MM.1S (cell line): ENCODE results near the gene NCF2.

Experiments used
- DNase-seq: peaks from one replicate; pipeline ENCODE4 v3.0.0-alpha.2; 2015
- H2AFZ ChIP-seq: fragments of 300-600 bp; sonication (generic); 2 replicates; pipeline ENCODE4 v1.6.0; 2016; ENCODE audit warnings: antibody characterized with exemption, low read length
- H3F3A ChIP-seq: fragments of 300-600 bp; sonication (generic); 2 replicates; pipeline ENCODE4 v1.6.1; 2016; ENCODE audit warnings: mild to moderate bottlenecking, antibody characterized with exemption, low read length, moderate library complexity, mixed read lengths; ENCODE audit not compliant: insufficient read depth
- H3K27ac ChIP-seq: fragments of 300-600 bp; sonication (generic); 2 replicates; pipeline ENCODE4 v1.5.1; 2016; ENCODE audit warnings: mild to moderate bottlenecking, low read length
- H3K27me3 ChIP-seq: fragments of 300-600 bp; sonication (generic); replicated peaks from 2 replicates; pipeline ENCODE4 v1.6.0; 2016; ENCODE audit warnings: low read length; ENCODE audit not compliant: insufficient read depth
- H3K36me3 ChIP-seq: fragments of 300-600 bp; sonication (generic); replicated peaks from 2 replicates; pipeline ENCODE4 v1.6.1; 2016; ENCODE audit warnings: mild to moderate bottlenecking, low read length, mixed read lengths; ENCODE audit not compliant: insufficient read depth
- H3K4me1 ChIP-seq: fragments of 300-600 bp; sonication (generic); 2 replicates; pipeline ENCODE4 v1.6.1; 2016; ENCODE audit warnings: low read length, mixed read lengths
- H3K4me2 ChIP-seq: fragments of 300-600 bp; sonication (generic); 2 replicates; pipeline ENCODE4 v1.6.0; 2016; ENCODE audit warnings: low read depth, low read length
- H3K4me3 ChIP-seq: fragments of 300-600 bp; sonication (generic); 2 replicates; pipeline ENCODE4 v1.5.1; 2016; ENCODE audit warnings: low read length, mixed read lengths
- H3K79me2 ChIP-seq: fragments of 300-600 bp; sonication (generic); 2 replicates; pipeline ENCODE4 v1.6.1; 2016; ENCODE audit warnings: mixed run types, low read length, mixed read lengths
- H3K9ac ChIP-seq: fragments of 300-600 bp; sonication (generic); 2 replicates; pipeline ENCODE4 v1.6.1; 2016; ENCODE audit warnings: low read length, mixed read lengths
- H3K9me2 ChIP-seq: fragments of 300-600 bp; sonication (generic); replicated peaks from 2 replicates; pipeline ENCODE4 v1.6.1; 2016; ENCODE audit warnings: mild to moderate bottlenecking, low read length, mixed read lengths; ENCODE audit not compliant: insufficient read depth
- H3K9me3 ChIP-seq: fragments of 300-600 bp; sonication (generic); replicated peaks from 2 replicates; pipeline ENCODE4 v1.6.1; 2016; ENCODE audit warnings: mild to moderate bottlenecking, low read length, mixed read lengths; ENCODE audit not compliant: insufficient read depth
- H4K20me1 ChIP-seq: fragments of 300-600 bp; sonication (generic); 2 replicates; pipeline ENCODE4 v1.6.1; 2016; ENCODE audit warnings: mild to moderate bottlenecking, low read length, moderate library complexity, mixed read lengths; ENCODE audit not compliant: insufficient read depth
- CTCF ChIP-seq: fragments of 300-600 bp; sonication (generic); IDR thresholded peaks from 2 replicates; pipeline ENCODE4 v1.5.1; 2016; ENCODE audit warnings: antibody characterized with exemption, low read length, mixed read lengths
- EZH2 ChIP-seq: fragments of 300-600 bp; sonication (generic); optimal IDR thresholded peaks from 2 replicates; pipeline ENCODE3; 2017; ENCODE audit warnings: low read depth, mild to moderate bottlenecking, antibody characterized with exemption, low read length, mixed read lengths
- EZH2phosphoT487 ChIP-seq: fragments of 300-600 bp; sonication (generic); IDR thresholded peaks from 2 replicates; pipeline ENCODE4 v1.6.1; 2018; ENCODE audit warnings: antibody characterized with exemption, low read length

Gene NCF2

GRCh38 chr1:183512450-183512849 is 77.8 kb downstream of the NCF2 start:
- Histone ChIP-seq H3K4me1 (no peaks in the 10 kb centered on the region), H2AFZ (no peak overlapping the region), H3K4me3 (no peak overlapping the region), H4K20me1 (peaks cover 6% of the 10 kb centered on the region; the same call in 1 of the 2 replicates), H3K27me3 (no peaks in the 10 kb centered on the region), H3K79me2 (peaks cover 79% of the 10 kb centered on the region), H3K9me2 (no peaks in the 10 kb centered on the region), H3K9me3 (no peaks in the 10 kb centered on the region), H3K36me3 (peaks cover 7% of the 10 kb centered on the region; the same call in 1 of the 2 replicates), H3F3A (no peaks in the 10 kb centered on the region), H3K9ac (no peak overlapping the region), H3K27ac (no peak overlapping the region), H3K4me2 (no peak overlapping the region)
- no peak for TF ChIP-seq EZH2phosphoT487
- TF ChIP-seq EZH2, result no peak
- no peak for DNase-seq

- no peaks in the 10 kb centered on the region for H3K9me3 ChIP-seq
- no peaks in the 10 kb centered on the region for H3K27me3 ChIP-seq
- no peaks in the 10 kb centered on the region for H3K4me1 ChIP-seq
- no peak overlapping the region for H2AFZ ChIP-seq
- no peaks in the 10 kb centered on the region for H3K36me3 ChIP-seq
- H3F3A ChIP-seq, result no peaks in the 10 kb centered on the region
- H3K4me2 ChIP-seq, result no peak overlapping the region
- TF ChIP-seq EZH2phosphoT487 (no peak), EZH2 (no peak), CTCF (no peak)
- no peaks in the 10 kb centered on the region for H3K9me2 ChIP-seq
- peaks cover 21% of the 10 kb centered on the region for H4K20me1 ChIP-seq
- H3K79me2 ChIP-seq, result peaks cover 86% of the 10 kb centered on the region
- no peak for DNase-seq
- H3K27ac ChIP-seq, result no peak overlapping the region
- H3K4me3 ChIP-seq, result no peak overlapping the region
- H3K9ac ChIP-seq, result no peak overlapping the region
Observed at GRCh38 chr1:183508694-183509093, 81.6 kb downstream of the NCF2 start.

DNA sequence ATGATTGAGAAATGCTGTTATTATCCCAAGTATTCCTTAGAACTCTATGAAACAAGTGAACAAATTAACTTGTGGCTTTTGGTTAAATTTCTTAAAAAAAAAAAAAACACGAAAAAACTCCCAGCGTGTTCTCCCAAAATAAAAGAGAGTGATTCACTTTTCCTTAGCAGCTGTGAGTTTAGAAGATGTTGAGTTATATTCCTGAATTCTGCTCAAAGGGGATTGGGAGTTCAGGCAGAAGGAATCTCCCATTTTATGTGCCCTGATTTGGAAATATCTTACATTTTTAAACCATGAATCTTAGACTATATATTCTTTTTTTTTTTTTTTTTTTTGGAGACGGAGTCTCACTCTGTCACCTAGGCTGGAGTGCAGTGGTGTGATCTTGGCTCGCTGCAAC is 83.7 kb downstream of the NCF2 start:
- Histone ChIP-seq H3K27me3 (no peaks in the 10 kb centered on the region), H4K20me1 (peaks cover 29% of the 10 kb centered on the region), H3K27ac (no peak overlapping the region), H3K9me2 (no peaks in the 10 kb centered on the region), H3K9ac (no peak overlapping the region), H3K36me3 (no peaks in the 10 kb centered on the region), H3K79me2 (peaks cover 97% of the 10 kb centered on the region), H2AFZ (no peak overlapping the region), H3K4me3 (no peak overlapping the region), H3K9me3 (no peaks in the 10 kb centered on the region), H3K4me1 (peaks cover 9% of the 10 kb centered on the region), H3K4me2 (no peak overlapping the region), H3F3A (no peaks in the 10 kb centered on the region)
- no peak for TF ChIP-seq EZH2phosphoT487
- TF ChIP-seq CTCF, result no peak
- no peak for TF ChIP-seq EZH2
- no peak for DNase-seq
